ENCODE measurements around the gene ZNF600.
"Not testable (repeated sequence)": the region's sequence is repeated elsewhere in the genome, so short reads cannot be mapped to it uniquely, and the experiment has no call there.

Gene ZNF600

DNA sequence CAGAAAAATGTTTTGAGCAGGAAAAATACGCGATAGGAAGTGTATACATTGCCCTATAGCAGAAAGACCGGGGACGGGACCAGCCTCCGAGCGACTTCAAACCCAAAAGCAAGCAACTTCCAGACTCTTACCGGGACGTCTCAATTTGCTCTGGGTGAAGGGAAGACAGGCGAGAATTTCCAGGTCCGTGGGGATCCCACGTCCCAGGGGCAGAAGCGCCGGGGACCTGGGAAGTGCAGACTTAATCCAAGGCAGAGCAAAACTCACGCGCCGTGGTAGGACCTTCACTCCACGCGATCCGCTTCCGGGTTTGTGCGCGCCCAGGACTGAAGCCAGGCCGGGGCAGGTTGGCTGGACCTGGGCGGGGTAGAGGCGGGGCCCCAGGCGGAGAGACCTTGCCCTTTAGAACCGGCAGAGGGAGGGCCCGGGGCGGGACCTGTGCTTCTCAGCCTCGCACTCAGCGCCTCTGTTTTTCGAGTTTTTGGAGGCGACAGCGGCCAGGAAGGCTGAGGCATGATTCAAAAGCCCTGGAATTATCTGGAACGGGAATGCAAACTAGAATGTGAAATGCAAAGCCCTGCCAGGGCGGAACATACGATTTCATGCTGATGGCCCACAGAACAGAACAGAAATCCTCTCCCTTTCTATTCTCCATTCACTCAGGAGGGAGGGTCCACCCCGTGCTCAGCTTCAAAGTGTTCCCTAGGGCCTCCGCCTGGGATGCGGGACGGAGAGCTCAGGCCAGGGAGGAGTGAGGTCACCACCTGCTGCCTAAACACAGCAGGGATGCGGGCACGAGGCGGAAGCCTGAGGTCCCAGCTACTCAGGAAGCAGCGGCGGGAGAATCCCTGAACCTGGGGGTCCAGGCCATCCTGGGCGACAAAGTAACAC lies at the start of gene ZNF600:
TSS of gene ZNF600 (minus strand) at position 328 of the 891 bp plus-strand sequence. CDS start 7,903 bp downstream, outside the sequence.
- in situ Hi-C loops (cut with MboI; ENCODE audit: low sequenced_read_pairs), result not testable (repeated sequence)

DNA sequence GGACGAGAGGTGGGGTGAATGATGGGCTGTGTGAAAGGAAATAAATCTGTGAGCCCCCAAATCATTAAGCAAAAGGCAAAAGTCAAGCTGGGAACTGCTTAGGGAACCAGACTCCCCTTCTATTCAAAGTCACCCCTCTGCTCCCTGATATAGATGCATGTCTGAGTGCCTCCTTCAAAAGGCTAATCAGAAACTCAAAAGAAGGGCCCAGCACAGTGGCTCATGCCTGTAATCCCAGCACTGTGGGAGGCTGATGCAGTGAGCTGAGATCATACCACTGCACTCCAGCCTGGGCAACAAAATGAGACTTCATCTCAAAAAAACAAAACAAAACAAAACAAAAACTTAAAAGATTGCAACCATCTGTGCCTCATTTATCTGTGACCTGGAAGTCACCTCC lies 47.7 kb upstream of the ZNF600 start:
- in situ Hi-C loops (cut with MboI; ENCODE audit: low sequenced_read_pairs), result not testable (repeated sequence)

DNA sequence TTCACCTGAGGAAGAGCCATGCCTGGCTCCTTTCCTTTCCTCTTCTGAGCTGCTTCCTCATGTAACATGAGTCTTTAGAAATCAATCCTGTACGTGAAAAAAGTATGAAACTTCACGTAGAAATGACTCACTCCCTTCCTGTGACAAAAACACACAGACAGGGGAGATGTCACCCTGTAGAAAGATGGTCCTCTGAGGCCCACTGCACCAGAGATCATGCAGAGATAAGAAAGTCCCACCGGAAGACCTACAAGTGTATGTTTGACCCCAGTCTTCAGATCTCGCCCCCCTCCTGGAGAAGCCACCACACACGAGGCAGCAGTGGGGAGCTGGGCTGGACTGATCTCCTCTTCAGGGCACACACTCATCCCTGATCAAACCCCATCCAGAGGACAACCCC lies 47.0 kb upstream of the ZNF600 start:
- in situ Hi-C loops (cut with MboI; ENCODE audit: low sequenced_read_pairs), result not testable (repeated sequence)

DNA sequence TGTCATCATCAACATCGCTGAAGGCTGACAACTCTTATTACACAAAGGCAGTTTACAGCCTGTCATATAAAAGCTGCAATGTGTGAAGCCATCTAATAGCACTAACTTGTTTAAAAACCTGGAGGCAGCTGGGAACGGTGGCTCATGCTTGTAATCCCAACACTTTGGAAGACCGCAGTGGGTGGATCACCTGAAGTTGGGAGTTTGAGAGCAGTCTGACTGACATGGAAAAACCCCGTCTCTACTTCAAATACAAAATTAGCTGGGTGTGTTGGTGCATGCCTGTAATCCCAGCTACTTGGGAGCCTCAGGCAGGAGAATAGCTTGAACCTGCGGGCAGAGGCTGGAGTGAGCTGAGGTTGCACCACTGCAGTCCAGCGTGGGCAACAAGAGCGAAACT lies 43.3 kb upstream of the ZNF600 start:
- in situ Hi-C loops (cut with MboI; ENCODE audit: low sequenced_read_pairs), result not testable (repeated sequence)

DNA sequence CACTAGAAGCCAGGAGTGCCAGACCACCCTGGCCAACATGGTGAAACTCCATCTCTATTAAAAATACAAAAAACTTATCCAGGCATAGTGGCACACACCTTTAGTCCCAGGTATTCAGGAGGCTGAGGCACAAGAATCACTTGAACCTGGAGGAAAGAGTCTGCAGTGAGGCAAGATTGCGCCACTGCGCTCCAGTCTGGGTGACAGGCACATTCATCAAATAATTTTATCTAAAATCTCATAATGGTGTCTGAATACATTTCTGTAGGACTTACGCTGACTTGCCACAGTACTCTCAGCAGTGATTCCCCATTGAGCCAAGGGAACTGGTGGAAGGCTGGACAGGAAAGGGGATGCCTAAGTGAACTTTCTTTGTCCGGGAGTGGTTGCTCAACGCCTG lies 39.2 kb upstream of the ZNF600 start:
- in situ Hi-C loops (cut with MboI; ENCODE audit: low sequenced_read_pairs), result no loop called here

DNA sequence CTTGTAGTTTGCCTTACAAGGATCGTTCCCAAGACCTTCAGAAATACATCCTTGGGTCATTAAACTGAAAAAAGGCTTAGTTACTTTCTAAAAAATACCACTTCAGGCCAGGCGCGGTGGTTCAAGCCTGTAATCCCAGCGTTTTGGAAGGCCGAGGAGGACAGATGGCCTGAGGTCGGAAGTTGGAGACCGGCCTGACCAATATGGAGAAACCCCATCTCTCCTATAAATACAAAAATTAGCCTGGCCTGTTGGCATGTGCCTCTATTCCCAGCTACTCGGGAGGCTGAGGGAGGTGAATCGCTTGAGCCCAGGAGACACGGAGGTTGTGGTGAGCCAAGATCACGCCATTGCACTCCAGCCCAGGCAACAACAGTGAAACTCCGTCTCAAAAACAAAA lies 37.1 kb upstream of the ZNF600 start:
- in situ Hi-C loops (cut with MboI; ENCODE audit: low sequenced_read_pairs), result no loop called here

DNA sequence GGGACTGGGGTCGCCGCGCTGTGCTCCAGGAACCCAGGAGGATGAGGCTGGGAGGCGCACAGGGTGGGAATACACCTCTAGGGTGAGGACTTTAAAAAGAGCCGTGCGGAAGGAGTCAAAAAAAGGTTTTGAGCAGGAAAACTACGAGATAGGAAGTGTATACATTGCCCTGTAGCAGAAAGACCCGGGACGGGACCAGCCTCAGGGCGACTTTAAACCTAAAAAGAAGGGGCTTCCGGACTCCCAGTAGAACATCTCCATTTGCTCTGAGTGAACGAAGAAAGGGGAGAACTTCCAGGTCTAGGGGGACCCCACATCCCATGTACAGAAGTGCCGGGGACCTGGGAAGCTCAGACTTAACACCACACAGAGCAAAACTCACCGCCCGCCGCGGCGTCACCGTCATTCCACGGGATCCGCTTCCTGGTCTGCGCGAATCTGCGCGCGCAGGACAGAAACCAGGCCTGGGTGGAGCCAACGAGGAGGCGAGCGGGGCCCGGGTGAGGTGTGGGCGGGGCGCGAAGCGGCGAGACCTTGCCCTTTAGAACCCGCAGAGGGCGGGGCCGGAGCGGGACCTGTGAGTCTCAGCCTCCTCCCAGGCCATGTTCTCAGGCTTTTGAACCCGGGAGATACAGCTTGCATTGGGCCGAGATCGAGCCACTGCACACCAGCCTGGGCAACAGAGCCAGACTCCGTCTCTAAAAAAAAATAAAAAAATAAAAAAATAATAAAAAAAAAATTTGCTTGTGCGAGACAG lies 34.8 kb upstream of the ZNF600 start, which contains the start of gene ZNF28:
TSS of gene ZNF28 (minus strand) at position 430 of the 757 bp plus-strand sequence. CDS start 3,675 bp downstream, outside the sequence.
- in situ Hi-C loops (cut with MboI; ENCODE audit: low sequenced_read_pairs), result not testable (repeated sequence)

DNA sequence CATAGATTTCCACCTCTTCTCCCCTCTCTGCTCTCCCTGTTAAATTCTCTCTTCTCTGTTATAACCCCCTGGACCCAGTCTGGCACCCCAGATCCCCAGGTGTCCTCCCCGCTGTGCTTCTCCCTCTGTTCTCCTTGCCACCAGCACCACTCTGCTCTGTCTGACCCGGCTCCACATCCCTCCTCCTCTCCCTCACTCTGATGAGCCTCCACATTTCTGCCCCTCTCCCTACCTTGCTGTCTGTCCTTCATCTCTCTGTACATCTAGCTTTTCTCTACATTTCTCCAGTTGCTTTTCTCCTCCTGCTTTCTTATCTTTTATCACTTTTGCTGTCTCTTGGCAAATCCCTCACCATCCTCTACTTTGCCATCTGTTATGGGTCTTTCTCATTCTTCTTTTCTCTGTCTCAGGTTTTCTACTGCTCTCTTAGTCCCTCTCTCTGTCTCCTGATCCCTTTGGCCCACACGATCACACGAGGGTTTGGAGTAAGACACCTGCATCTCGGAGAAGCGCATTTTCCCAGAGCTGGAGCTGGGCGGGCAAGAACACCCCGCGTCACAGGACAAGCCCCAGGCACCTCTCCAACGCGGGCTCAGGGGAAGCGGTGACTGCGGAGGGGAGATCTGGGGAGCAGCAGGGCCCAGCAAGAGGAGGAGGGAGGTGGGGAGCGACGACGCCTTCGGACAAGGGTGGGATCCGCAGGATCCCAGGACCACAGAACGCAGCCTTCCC lies 34.0 kb upstream of the ZNF600 start:
- in situ Hi-C loops (cut with MboI; ENCODE audit: low sequenced_read_pairs), result not testable (repeated sequence)

DNA sequence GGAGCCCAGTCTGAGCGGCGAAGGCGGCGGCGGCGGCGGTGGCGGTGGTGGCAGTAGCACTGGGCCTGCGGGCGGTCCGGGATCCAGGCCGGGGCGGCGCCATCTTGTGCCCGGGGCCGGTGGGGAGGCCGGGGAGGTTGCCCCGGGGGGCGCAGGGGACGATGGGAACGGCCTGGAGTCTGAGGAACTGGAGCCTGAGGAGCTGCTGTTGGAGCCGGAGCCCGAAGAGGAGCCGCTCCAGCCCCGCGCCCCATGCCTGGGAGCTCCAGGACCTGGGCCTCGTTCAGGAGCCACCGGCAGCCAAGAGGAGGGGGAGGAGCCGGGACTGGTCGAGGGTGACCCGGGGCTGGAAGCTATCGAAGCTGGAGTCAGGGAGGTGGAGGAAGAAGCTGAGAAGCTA lies 23.2 kb upstream of the ZNF600 start:
- in situ Hi-C loops (cut with MboI; ENCODE audit: low sequenced_read_pairs), result no loop called here

DNA sequence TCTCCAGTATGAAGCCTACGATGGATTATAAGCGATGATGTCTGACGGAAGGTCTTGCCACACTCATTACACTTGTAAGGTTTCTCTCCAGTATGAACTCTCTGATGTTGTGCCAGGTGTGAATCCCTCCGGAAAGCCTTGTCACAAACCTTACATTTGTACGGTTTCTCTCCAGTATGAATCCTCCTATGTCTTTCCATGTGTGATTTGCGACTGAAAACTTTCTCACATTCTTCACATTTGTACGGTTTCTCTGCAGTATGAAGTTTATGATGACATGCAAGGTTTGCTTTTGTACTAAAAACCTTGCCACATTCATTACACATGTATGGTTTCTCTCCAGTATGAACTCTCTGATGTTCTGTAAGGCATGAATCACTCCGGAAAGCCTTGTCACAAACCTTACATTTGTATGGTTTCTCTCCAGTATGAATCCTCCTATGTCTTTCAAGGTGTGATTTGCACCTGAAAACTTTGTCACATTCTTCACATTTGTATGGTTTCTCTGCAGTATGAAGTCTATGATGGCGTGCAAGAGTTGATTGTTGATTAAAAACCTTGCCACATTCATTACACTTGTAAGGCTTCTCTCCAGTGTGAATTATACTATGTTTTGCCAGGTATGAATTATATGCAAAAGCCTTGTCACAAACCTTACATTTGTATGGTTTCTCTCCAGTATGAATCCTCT lies 13.5 kb upstream of the ZNF600 start:
- in situ Hi-C loops (cut with MboI; ENCODE audit: low sequenced_read_pairs), result not testable (repeated sequence)

DNA sequence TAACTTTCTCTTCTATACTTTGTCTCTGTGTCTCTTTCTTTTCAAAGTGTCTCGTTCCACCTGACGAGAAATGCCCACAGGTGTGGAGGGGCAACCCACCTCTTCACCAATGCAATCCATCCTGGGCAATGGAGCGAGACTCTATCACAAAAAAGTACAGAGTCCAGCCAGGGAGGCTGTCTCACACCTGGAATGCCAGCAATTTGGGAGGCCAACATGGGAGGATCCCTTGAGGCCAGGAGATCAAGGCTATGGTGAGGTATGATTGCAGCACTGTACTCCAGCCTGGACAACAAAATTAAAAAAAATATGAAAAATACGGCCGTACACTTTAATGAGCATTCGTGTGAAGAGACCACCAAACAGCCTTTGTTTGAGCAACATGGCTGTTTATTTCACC lies 2.8 kb upstream of the ZNF600 start:
- in situ Hi-C loops (cut with MboI; ENCODE audit: low sequenced_read_pairs), result no loop called here

DNA sequence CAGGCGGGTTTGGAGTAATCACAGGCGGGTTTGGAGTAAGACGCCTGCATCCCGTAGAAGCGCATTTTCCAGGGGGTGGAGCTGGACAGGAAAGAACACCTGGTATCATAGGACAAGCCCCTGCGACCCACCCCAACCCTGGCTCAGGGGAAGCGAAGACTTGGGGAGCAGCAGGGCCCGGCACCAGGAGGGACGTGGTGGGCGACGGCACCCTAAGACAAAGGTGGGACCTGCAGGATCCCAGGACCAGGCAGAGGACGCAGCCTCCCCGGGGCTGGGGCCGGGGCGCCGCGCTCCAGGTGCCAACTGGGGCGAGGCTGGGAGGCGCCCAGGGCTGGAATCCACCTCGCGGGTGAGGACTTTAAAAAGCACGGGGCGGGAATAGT lies 520 bp downstream of the ZNF600 start:
- in situ Hi-C loops (cut with MboI; ENCODE audit: low sequenced_read_pairs), result no loop called here

DNA sequence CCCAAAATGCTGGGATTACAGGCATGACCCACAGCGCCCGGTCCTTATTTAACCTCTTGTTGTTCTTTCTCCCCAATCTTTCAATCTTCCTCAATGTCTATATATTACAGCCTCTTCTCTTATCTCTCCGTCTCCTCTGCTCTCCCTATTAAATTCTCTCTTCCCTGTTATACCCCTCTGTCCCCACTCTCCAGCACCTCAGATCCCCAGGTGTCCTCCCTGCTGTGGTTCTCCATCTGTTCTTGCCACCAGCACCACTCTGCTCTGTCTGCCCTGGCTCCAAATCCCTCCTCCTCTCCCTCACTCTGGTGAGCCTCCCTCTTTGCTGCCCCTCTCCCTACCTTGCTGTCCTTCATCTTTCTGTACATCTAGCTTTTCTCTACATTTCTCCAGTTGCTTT lies 1.1 kb downstream of the ZNF600 start:
- in situ Hi-C loops (cut with MboI; ENCODE audit: low sequenced_read_pairs), result no loop called here

DNA sequence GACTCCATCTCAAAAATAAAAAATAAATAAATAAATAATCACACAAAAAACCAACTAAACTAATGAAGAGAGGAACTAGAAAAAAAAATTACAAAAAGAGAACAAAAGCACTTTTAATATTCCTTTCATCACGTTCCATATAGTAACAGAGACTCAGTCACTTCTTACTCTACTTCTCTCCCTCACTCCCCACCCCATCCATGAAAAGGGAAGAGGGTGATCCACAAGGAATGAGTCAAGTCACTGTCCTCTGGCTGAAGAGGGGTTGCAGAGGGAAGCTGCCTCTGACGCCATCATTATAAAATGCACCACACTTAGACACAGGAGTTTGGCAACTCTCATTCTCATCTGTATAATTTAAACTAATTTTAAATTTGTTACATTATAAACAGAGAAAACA lies 3.7 kb downstream of the ZNF600 start:
- in situ Hi-C loops (cut with MboI; ENCODE audit: low sequenced_read_pairs), result not testable (repeated sequence)

DNA sequence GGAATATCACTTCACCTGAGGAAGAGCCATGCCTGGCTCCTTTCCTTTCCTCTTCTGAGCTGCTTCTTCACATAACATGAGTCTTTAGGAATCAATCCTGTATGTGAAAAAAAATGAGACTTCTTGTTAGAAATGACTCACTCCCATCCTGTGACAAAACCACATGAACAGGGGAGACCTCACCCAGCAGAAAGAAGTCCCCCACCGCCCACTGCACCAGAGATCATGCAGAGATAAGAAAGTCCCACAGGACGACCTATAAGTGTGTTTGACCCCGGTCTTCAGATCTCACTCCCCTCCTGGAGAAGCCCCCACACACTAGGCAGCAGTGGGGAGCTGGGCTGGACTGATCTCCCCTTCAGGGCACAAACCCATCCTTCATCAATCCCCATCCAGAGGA lies 7.8 kb downstream of the ZNF600 start:
- in situ Hi-C loops (cut with MboI; ENCODE audit: low sequenced_read_pairs), result no loop called here

DNA sequence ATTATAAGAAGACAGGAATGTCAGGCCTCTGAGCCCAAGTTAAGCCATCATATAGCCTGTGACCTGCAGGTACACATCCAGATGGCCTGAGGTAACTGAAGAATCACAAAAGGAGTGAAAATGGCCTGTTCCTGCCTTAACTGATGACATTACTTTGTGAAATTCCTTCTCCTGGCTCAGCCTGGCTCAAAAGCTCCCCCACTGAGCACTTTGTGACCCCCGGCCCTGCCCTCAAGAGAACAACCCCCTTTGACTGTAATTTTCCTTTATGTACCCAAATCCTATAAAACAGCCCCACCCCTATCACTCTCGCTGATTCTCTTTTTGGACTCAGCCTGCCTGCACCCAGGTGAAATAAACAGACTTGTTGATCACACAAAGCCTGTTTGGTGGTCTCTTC lies 30.1 kb downstream of the ZNF600 start:
- in situ Hi-C loops (cut with MboI; ENCODE audit: low sequenced_read_pairs), result not testable (repeated sequence)

DNA sequence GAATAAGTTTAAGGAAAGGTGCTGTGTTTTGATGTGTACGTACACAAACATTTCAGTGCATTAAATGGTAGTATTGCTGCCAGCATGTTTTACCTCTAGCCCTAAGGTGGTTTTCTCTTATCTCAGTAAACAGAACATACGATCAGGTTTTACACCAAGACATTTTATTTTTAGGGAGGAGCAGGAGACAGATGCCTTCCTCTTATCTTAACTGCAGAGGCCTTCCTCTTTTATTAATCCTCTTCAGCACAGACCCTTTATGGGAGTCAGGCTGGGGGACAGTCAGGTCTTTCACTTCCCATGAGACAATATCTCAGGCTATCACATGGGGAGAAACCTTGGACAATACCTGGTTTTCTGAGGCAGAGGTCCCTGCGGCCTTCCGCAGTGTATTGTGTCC lies 36.8 kb downstream of the ZNF600 start:
- in situ Hi-C loops (cut with MboI; ENCODE audit: low sequenced_read_pairs), result no loop called here

DNA sequence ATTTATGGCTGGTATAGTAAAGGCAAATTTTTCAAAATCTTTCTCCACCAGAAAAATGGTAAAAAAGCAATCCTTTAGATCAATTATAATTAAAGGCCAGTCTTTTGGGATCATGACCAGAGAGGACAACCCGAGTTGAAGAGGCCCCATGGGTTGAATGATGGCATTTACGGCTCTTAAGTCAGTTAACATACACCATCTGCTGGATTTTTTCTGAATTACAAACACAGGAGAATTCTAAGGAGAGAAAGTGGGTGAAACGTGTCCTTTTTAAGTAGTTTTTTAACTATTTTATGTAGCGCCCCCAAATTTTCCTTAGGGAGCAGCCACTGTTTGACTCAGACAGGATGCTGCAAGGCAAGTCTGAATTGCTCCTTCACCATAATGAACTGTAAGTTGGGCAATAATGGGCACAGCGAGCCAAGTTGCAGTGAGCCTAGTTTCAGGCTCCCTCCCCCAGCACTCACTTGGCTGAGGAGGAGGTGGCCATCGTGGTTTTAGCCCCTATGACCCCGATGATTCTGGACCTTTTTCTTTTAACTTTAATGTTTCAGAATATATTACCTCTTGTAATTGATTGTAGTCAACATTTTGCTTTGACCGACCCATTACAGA lies 38.1 kb downstream of the ZNF600 start:
- in situ Hi-C loops (cut with MboI; ENCODE audit: low sequenced_read_pairs), result no loop called here

DNA sequence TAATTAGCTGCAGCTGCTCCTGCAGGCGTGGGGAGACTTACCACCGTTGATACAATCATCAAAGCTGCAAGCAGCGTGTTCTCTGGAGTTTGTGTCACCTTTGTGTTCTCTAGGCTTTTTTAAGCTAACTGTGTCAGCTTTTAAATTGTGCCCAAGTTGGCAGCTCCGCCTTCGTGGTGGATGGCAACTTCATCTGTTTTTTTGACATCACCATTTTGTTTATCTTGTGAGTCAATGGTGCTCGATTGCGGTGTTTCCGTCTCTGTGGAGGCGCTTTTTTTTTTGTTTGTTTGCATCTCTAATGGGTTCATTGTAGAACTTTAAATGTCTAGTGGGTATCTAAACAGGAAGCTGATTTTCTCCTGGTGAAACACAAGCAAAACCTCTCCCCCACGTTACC lies 40.7 kb downstream of the ZNF600 start:
- in situ Hi-C loops (cut with MboI; ENCODE audit: low sequenced_read_pairs), result not testable (repeated sequence)

DNA sequence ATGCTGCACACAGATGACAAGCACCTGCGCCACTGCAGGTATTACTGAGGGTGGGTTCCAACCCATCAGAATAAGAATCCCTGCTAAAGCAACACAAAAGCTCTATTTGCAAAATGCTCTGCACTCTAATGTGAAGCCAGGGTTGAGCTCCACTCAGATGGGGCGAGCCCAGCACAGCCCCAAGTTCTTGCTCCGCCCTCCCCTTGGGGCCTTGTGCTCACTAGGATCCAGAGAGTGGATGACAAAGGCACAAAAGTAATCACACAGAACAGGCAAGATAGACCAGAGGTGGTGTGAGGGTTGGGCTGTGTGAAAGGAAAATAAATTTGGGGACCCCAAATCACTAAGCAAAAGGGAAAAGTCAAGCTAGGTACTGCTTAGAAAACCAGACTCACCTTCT lies 43.5 kb downstream of the ZNF600 start:
- in situ Hi-C loops (cut with MboI; ENCODE audit: low sequenced_read_pairs), result no loop called here

Measured in HL-60/S4 treated with retinoic acid at 250 ng/mL for 4 days and 3 days (cell line).